ENCODE data around the gene COL4A2.

- TF ChIP-seq ZNF660 (tag by site-specific recombination; IDR thresholded peaks at IDR 0.05) (no peak), SP3 (tag by site-specific recombination; IDR thresholded peaks at IDR 0.05) (no peak), ZNF398 (tag by site-specific recombination; IDR thresholded peaks at IDR 0.05) (no peak), ZNF138 (tag by site-specific recombination; IDR thresholded peaks at IDR 0.05; ENCODE audit: borderline replicate concordance) (no peak), CTCF (tag by site-specific recombination; IDR thresholded peaks at IDR 0.05) (no peak), TCF7L2 (IDR thresholded peaks at IDR 0.05; ENCODE audit: borderline replicate concordance, low read depth, low read length) (no peak), ZNF146 (tag by site-specific recombination; IDR thresholded peaks at IDR 0.05) (no peak)
Measured at GRCh38 chr13:110450016-110450900, 143.2 kb downstream of the COL4A2 start.
